Skeletal muscle satellite cell (primary cell): Measurements from ENCODE around the gene MLIP.

Experiments
- H3K27me3 ChIP-seq: 2 replicates; pipeline ENCODE4 v1.7.0; 2013; ENCODE audit warnings: low read length; ENCODE audit not compliant: control insufficient read depth, insufficient read depth
- H3K36me3 ChIP-seq: 2 replicates; pipeline ENCODE4 v1.7.0; 2013; ENCODE audit warnings: mild to moderate bottlenecking, control low read depth, low read length; ENCODE audit not compliant: insufficient read depth
- H3K4me1 ChIP-seq: 2 replicates; pipeline ENCODE4 v1.7.0; 2013; ENCODE audit warnings: low read length; ENCODE audit not compliant: control insufficient read depth, insufficient read depth
- H3K4me2 ChIP-seq: 2 replicates; pipeline ENCODE4 v1.7.0; 2013; ENCODE audit warnings: mild to moderate bottlenecking, low read length
- H3K4me3 ChIP-seq: 2 replicates; pipeline ENCODE4 v1.7.0; 2013; ENCODE audit warnings: low read length
- H3K9ac ChIP-seq: 2 replicates; pipeline ENCODE4 v1.7.0; 2013; ENCODE audit warnings: mild to moderate bottlenecking, low read depth, low read length, moderate library complexity
- H3K9me3 ChIP-seq: replicated peaks from 2 replicates; pipeline ENCODE4 v1.7.0; 2013; ENCODE audit warnings: mild to moderate bottlenecking, control low read depth, low read length

Gene MLIP

GRCh38 chr6:54260025-54260424, 148.8 kb downstream of the MLIP start:
- H3K4me3 ChIP-seq = no peak overlapping the region
- H3K9ac ChIP-seq = no peak overlapping the region
- no peak overlapping the region for H3K4me2 ChIP-seq
- no peaks in the 10 kb centered on the region for H3K4me1 ChIP-seq
- no peaks in the 10 kb centered on the region for H3K36me3 ChIP-seq
- no peaks in the 10 kb centered on the region for H3K27me3 ChIP-seq
- H3K9me3 ChIP-seq = no peaks in the 10 kb centered on the region

- H3K9me3 ChIP-seq = no peaks in the 10 kb centered on the region
- H3K4me2 ChIP-seq = no peak overlapping the region
- H3K9ac ChIP-seq = no peak overlapping the region
- H3K27me3 ChIP-seq = no peaks in the 10 kb centered on the region
- H3K4me3 ChIP-seq = no peak overlapping the region
- H3K4me1 ChIP-seq = no peaks in the 10 kb centered on the region
- H3K36me3 ChIP-seq = no peaks in the 10 kb centered on the region
Measured at GRCh38 chr6:54262499-54262898, 151.3 kb downstream of the MLIP start.

GRCh38 chr6:54262971-54263370, 151.7 kb downstream of the MLIP start:
- H3K4me2 ChIP-seq = no peak overlapping the region
- H3K36me3 ChIP-seq = no peaks in the 10 kb centered on the region
- no peak overlapping the region for H3K9ac ChIP-seq
- no peak overlapping the region for H3K4me3 ChIP-seq
- no peaks in the 10 kb centered on the region for H3K9me3 ChIP-seq
- no peaks in the 10 kb centered on the region for H3K4me1 ChIP-seq
- H3K27me3 ChIP-seq = no peaks in the 10 kb centered on the region

GRCh38 chr6:54264581-54265272, 153.5 kb downstream of the MLIP start:
- Histone ChIP-seq H3K36me3 (no peaks in the 10 kb centered on the region), H3K4me1 (no peaks in the 10 kb centered on the region), H3K27me3 (no peaks in the 10 kb centered on the region), H3K4me3 (no peak overlapping the region), H3K9ac (no peak overlapping the region), H3K4me2 (no peak overlapping the region), H3K9me3 (no peaks in the 10 kb centered on the region)

- Histone ChIP-seq H3K9me3 (no peaks in the 10 kb centered on the region), H3K36me3 (no peaks in the 10 kb centered on the region), H3K9ac (no peak overlapping the region), H3K4me1 (no peaks in the 10 kb centered on the region), H3K4me3 (no peak overlapping the region), H3K27me3 (no peaks in the 10 kb centered on the region), H3K4me2 (no peak overlapping the region)
Measured at GRCh38 chr6:54266400-54266923, 155.2 kb downstream of the MLIP start.

- Histone ChIP-seq H3K4me1 (no peaks in the 10 kb centered on the region), H3K4me2 (no peak overlapping the region), H3K36me3 (no peaks in the 10 kb centered on the region), H3K9me3 (no peaks in the 10 kb centered on the region), H3K9ac (no peak overlapping the region), H3K4me3 (no peak overlapping the region), H3K27me3 (no peaks in the 10 kb centered on the region)
Measured at GRCh38 chr6:54267798-54268197, 156.6 kb downstream of the MLIP start.

- H3K27me3 ChIP-seq = no peaks in the 10 kb centered on the region
- no peaks in the 10 kb centered on the region for H3K36me3 ChIP-seq
- no peak overlapping the region for H3K4me3 ChIP-seq
- no peak overlapping the region for H3K4me2 ChIP-seq
- H3K9ac ChIP-seq = no peak overlapping the region
- no peaks in the 10 kb centered on the region for H3K9me3 ChIP-seq
- no peaks in the 10 kb centered on the region for H3K4me1 ChIP-seq
Measured at GRCh38 chr6:54273214-54273820, 162.1 kb downstream of the MLIP start.

GRCh38 chr6:54274383-54274782, 163.1 kb downstream of the MLIP start:
- Histone ChIP-seq H3K4me3 (no peak overlapping the region), H3K36me3 (no peaks in the 10 kb centered on the region), H3K4me1 (no peaks in the 10 kb centered on the region), H3K9ac (no peak overlapping the region), H3K4me2 (no peak overlapping the region), H3K27me3 (no peaks in the 10 kb centered on the region), H3K9me3 (no peaks in the 10 kb centered on the region)

- Histone ChIP-seq H3K4me2 (peak overlapping the region; percentile 13), H3K4me3 (no peak overlapping the region), H3K27me3 (no peaks in the 10 kb centered on the region), H3K9ac (peak overlapping the region; percentile 29), H3K4me1 (peaks cover 34% of the 10 kb centered on the region), H3K9me3 (no peaks in the 10 kb centered on the region), H3K36me3 (no peaks in the 10 kb centered on the region)
Measured at GRCh38 chr6:54282186-54282585, 170.9 kb downstream of the MLIP start.

GRCh38 chr6:54284161-54284860, 173.1 kb downstream of the MLIP start:
- Histone ChIP-seq H3K4me1 (peaks cover 39% of the 10 kb centered on the region), H3K9ac (no peak overlapping the region), H3K27me3 (no peaks in the 10 kb centered on the region), H3K4me3 (no peak overlapping the region), H3K4me2 (no peak overlapping the region), H3K9me3 (no peaks in the 10 kb centered on the region), H3K36me3 (no peaks in the 10 kb centered on the region)

- H3K36me3 ChIP-seq = no peaks in the 10 kb centered on the region
- peaks cover 42% of the 10 kb centered on the region for H3K4me1 ChIP-seq
- no peaks in the 10 kb centered on the region for H3K27me3 ChIP-seq
- no peak overlapping the region for H3K4me3 ChIP-seq
- H3K9me3 ChIP-seq = no peaks in the 10 kb centered on the region
- no peak overlapping the region for H3K4me2 ChIP-seq
- H3K9ac ChIP-seq = no peak overlapping the region
Measured at GRCh38 chr6:54285595-54285994, 174.4 kb downstream of the MLIP start.
